IMR-90 (cell line): ENCODE data around the gene SEMA6D.

Experiments used
- FOS ChIP-seq: fragments of 150-350 bp; IDR thresholded peaks from 2 replicates; pipeline ENCODE4 v1.6.1; 2016; ENCODE audit warnings: low read depth, low read length
- MAFK ChIP-seq: IDR thresholded peaks from 2 replicates; pipeline ENCODE4 v1.6.1; 2012; ENCODE audit warnings: low read depth, low read length, improper control_type of control experiment
- MAZ ChIP-seq: IDR thresholded peaks from 2 replicates; pipeline ENCODE4 v1.6.1; 2012; ENCODE audit warnings: low read depth, mild to moderate bottlenecking, low read length, improper control_type of control experiment, moderate library complexity, borderline replicate concordance
- NFE2L2 ChIP-seq: fragments of 150-350 bp; IDR thresholded peaks from 2 replicates; pipeline ENCODE4 v1.6.1; 2016; ENCODE audit warnings: low read depth, mild to moderate bottlenecking, low read length
- POLR2A ChIP-seq: IDR thresholded peaks from 2 replicates; pipeline ENCODE4 v1.6.1; 2012; ENCODE audit warnings: mild to moderate bottlenecking, low read depth, low read length
- RAD21 ChIP-seq: IDR thresholded peaks from 2 replicates; pipeline ENCODE4 v1.6.1; 2012; ENCODE audit warnings: low read length, improper control_type of control experiment
- RCOR1 ChIP-seq: IDR thresholded peaks from 2 replicates; pipeline ENCODE4 v1.6.1; 2012; ENCODE audit warnings: mild to moderate bottlenecking, low read length, improper control_type of control experiment; ENCODE audit not compliant: insufficient replicate concordance
- RFX5 ChIP-seq: IDR thresholded peaks from 2 replicates; pipeline ENCODE4 v1.8.0; 2012; ENCODE audit warnings: low read depth, mild to moderate bottlenecking, low read length, moderate library complexity
- SMC3 ChIP-seq: fragments of 150-350 bp; IDR thresholded peaks from 2 replicates; pipeline ENCODE4 v1.6.1; 2016; ENCODE audit warnings: low read depth, mild to moderate bottlenecking, antibody characterized with exemption, low read length, moderate library complexity
- USF2 ChIP-seq: fragments of 150-350 bp; IDR thresholded peaks from 2 replicates; pipeline ENCODE4 v1.6.1; 2017; ENCODE audit warnings: mild to moderate bottlenecking, antibody characterized with exemption, low read length, low read depth
- TF ChIP-seq, protein P1 (sequence below): conservative IDR thresholded peaks from 2 replicates; pipeline ENCODE4 v1.5.1; 2012; ENCODE audit warnings: mild to moderate bottlenecking, low read depth, low read length, improper control_type of control experiment
- TF ChIP-seq, protein P2 (sequence below): fragments of 150-350 bp; IDR thresholded peaks from 2 replicates; pipeline ENCODE4 v1.6.1; 2016; ENCODE audit warnings: low read depth, mild to moderate bottlenecking, low read length, moderate library complexity, borderline replicate concordance

DNA sequence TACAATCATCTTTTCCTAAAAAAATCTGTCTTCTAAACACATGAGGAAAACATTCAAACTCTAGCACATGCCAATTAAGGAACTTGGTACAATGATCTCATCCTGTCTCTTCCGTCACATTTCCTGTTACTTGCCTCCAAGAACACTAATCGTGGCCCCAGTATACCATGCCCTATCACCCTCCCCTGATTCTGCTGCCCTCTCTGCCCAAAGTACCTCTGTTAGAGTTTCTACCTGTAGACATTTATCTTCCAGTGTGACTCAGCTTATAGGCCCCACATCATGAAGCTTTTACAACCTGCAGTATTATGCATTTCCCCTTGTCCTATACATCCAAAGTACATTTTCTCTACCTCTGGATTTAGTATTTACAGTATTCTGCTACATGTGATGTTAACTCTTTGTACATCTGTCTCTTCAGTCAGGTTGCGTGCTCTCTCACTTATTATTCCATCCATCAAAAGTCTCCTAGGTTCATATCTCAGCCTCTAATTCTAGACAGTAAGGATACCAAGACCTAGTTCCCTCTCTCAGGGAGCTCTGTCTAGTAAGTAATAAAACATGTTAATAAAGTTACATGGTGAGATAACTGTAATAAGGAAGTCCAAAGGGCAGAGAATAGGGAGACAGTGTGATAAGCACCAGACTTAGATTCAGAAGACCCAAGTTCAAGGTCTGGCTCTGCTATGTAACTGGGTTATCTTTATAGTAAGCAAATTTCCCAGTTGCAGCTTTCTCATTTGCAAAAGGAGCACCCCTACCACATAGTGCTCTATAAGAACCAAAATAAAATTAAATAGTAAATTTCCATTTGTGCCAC, 8.9 kb upstream of the SEMA6D start:
- no peak for TF ChIP-seq SMC3
- TF ChIP-seq, protein P1, sequence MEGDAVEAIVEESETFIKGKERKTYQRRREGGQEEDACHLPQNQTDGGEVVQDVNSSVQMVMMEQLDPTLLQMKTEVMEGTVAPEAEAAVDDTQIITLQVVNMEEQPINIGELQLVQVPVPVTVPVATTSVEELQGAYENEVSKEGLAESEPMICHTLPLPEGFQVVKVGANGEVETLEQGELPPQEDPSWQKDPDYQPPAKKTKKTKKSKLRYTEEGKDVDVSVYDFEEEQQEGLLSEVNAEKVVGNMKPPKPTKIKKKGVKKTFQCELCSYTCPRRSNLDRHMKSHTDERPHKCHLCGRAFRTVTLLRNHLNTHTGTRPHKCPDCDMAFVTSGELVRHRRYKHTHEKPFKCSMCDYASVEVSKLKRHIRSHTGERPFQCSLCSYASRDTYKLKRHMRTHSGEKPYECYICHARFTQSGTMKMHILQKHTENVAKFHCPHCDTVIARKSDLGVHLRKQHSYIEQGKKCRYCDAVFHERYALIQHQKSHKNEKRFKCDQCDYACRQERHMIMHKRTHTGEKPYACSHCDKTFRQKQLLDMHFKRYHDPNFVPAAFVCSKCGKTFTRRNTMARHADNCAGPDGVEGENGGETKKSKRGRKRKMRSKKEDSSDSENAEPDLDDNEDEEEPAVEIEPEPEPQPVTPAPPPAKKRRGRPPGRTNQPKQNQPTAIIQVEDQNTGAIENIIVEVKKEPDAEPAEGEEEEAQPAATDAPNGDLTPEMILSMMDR = no peak
- no peak for TF ChIP-seq MAZ
- no peak for TF ChIP-seq USF2
- no peak for TF ChIP-seq MAFK
- no peak for TF ChIP-seq POLR2A
- TF ChIP-seq, protein P2, sequence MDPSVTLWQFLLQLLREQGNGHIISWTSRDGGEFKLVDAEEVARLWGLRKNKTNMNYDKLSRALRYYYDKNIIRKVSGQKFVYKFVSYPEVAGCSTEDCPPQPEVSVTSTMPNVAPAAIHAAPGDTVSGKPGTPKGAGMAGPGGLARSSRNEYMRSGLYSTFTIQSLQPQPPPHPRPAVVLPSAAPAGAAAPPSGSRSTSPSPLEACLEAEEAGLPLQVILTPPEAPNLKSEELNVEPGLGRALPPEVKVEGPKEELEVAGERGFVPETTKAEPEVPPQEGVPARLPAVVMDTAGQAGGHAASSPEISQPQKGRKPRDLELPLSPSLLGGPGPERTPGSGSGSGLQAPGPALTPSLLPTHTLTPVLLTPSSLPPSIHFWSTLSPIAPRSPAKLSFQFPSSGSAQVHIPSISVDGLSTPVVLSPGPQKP = no peak
- no peak for TF ChIP-seq RCOR1
- TF ChIP-seq RFX5 = no peak
- no peak for TF ChIP-seq RAD21
- no peak for TF ChIP-seq FOS
- TF ChIP-seq NFE2L2 = no peak
